ENCODE results near the gene CEND1. TPM values are rescaled to one million over a fixed set of nuclear protein-coding genes. Genes with fewer than 3 reads are reported as not detected.

The CEND1 gene
- total RNA-seq, 1 donor from 2014 or later = 0.20 TPM

DNA sequence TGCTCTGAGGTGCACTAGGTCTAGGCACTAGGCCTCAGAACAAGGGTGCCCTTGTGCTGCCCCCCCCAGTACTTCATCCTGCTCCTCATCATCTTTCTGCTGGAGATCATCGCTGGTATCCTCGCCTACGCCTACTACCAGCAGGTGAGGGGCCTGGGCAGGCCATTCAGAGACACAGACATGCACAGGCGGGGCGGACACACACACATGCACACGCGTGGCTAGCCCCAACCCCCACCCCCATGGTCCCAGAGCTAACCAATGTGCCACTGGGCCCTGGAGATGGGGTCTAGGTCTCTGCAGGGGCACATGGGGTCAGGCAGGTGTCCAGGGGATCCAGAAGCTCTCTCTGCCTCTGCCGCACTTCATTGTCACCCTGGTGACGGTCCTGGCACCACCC lies 46.8 kb upstream of the CEND1 start:
- no peak for TF ChIP-seq CTCF (IDR thresholded peaks at IDR 0.05)
- Mint-ChIP-seq H3K4me3 (ENCODE audit: unreplicated experiment) (no peak overlapping the region), H3K27me3 (ENCODE audit: low read depth) (no peaks in the 10 kb centered on the region), H3K9me3 (ENCODE audit: low read depth) (no peaks in the 10 kb centered on the region), H3K27ac (ENCODE audit: unreplicated experiment) (no peak overlapping the region), H3K36me3 (ENCODE audit: low read depth) (peaks cover 6% of the 10 kb centered on the region), H3K4me1 (ENCODE audit: low read depth) (peaks cover 46% of the 10 kb centered on the region)
- DNase-seq (ENCODE audit: low spot score) = no peak

- H3K4me3 Mint-ChIP-seq (ENCODE audit: unreplicated experiment) = no peak overlapping the region
- no peaks in the 10 kb centered on the region for H3K9me3 Mint-ChIP-seq (ENCODE audit: low read depth)
- no peak for DNase-seq (ENCODE audit: low spot score)
- peaks cover 48% of the 10 kb centered on the region for H3K4me1 Mint-ChIP-seq (ENCODE audit: low read depth)
- no peak for TF ChIP-seq CTCF (IDR thresholded peaks at IDR 0.05)
- H3K36me3 Mint-ChIP-seq (ENCODE audit: low read depth) = peaks cover 6% of the 10 kb centered on the region
- H3K27ac Mint-ChIP-seq (ENCODE audit: unreplicated experiment) = no peak overlapping the region
- H3K27me3 Mint-ChIP-seq (ENCODE audit: low read depth) = no peaks in the 10 kb centered on the region
Observed at GRCh38 chr11:836274-836673, 46.4 kb upstream of the CEND1 start.

- Mint-ChIP-seq H3K4me1 (ENCODE audit: low read depth) (peaks cover 46% of the 10 kb centered on the region), H3K9me3 (ENCODE audit: low read depth) (no peaks in the 10 kb centered on the region), H3K36me3 (ENCODE audit: low read depth) (peaks cover 4% of the 10 kb centered on the region), H3K4me3 (ENCODE audit: unreplicated experiment) (peak overlapping the region; percentile 85), H3K27ac (ENCODE audit: unreplicated experiment) (peak overlapping the region; percentile 96), H3K27me3 (ENCODE audit: low read depth) (no peaks in the 10 kb centered on the region)
- DNase-seq (ENCODE audit: low spot score) = no peak
- TF ChIP-seq CTCF (IDR thresholded peaks at IDR 0.05) = peak; percentile 7
Observed at GRCh38 chr11:834371-835316, 44.8 kb upstream of the CEND1 start.

- peak overlapping the region; percentile 85 for H3K4me3 Mint-ChIP-seq (ENCODE audit: unreplicated experiment)
- no peak for DNase-seq (ENCODE audit: low spot score)
- H3K27ac Mint-ChIP-seq (ENCODE audit: unreplicated experiment) = peak overlapping the region; percentile 96
- no peaks in the 10 kb centered on the region for H3K9me3 Mint-ChIP-seq (ENCODE audit: low read depth)
- peaks cover 50% of the 10 kb centered on the region for H3K4me1 Mint-ChIP-seq (ENCODE audit: low read depth)
- TF ChIP-seq CTCF (IDR thresholded peaks at IDR 0.05) = no peak
- H3K36me3 Mint-ChIP-seq (ENCODE audit: low read depth) = peaks cover 2% of the 10 kb centered on the region
- H3K27me3 Mint-ChIP-seq (ENCODE audit: low read depth) = no peaks in the 10 kb centered on the region
Observed at GRCh38 chr11:833849-834311, 44.0 kb upstream of the CEND1 start.

DNA sequence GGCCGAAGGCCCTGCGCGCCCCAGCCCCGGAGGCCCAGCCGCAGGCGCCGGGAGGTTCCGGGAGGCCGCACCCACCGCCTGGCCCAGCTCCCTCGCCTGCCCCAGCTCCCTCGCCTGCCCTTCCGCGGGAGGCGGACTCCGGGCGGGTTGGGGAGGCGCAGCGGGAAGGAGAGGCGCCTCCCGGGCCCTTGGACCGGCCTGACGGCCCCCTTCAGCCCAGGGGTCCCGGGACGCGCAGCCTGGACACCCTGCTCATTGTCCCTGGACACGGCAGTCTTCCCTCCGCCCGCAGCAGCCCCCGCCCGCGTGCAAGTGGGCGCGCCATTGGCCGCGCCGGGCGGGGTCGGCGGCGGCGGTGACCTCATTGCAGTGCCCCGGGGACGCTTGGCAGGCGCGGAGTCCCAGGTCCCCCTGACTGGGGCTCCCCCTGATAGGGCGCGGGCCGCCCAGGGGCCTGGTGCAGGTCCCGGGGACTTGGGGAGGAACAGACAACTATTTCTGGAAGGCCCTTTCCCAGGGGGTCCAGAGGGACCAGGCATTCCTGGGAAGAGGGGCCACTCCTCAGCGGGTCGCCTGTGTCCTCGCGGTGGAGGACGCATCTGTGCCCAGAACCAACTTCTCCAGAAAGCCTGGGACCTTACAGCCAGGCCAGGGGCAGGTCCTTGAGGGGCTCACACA lies 43.4 kb upstream of the CEND1 start:
- peak overlapping the region; percentile 96 for H3K27ac Mint-ChIP-seq (ENCODE audit: unreplicated experiment)
- no peaks in the 10 kb centered on the region for H3K9me3 Mint-ChIP-seq (ENCODE audit: low read depth)
- H3K4me1 Mint-ChIP-seq (ENCODE audit: low read depth) = peaks cover 50% of the 10 kb centered on the region
- peaks cover 2% of the 10 kb centered on the region for H3K36me3 Mint-ChIP-seq (ENCODE audit: low read depth)
- DNase-seq (ENCODE audit: low spot score) = no peak
- TF ChIP-seq CTCF (IDR thresholded peaks at IDR 0.05) = no peak
- no peaks in the 10 kb centered on the region for H3K27me3 Mint-ChIP-seq (ENCODE audit: low read depth)
- peak overlapping the region; percentile 85 for H3K4me3 Mint-ChIP-seq (ENCODE audit: unreplicated experiment)
